Peyer's patch (tissue), 4 donors: ENCODE measurements around the gene ABLIM2.

ENCODE experiments used
- POLR2A ChIP-seq, 2 donors: fragments of 450-650 bp; IDR thresholded peaks; one replicate each; pipeline ENCODE4 v1.5.1; 2017; ENCODE audit warnings: antibody characterized with exemption in 2 of 2, mild to moderate bottlenecking in 2 of 2, moderate library complexity in 2 of 2
- TF ChIP-seq, protein P1 (sequence below), 6 experiments: fragments of 450-650 bp in 4 of 6; fragments of 200-600 bp in 2 of 6; sonication (generic) in 1 of 6; IDR thresholded peaks; one replicate each; pipeline ENCODE4 v1.5.1; 2017 to 2019; ENCODE audit warnings: antibody characterized with exemption in 6 of 6, mild to moderate bottlenecking in 3 of 6, moderate library complexity in 1 of 6

DNA sequence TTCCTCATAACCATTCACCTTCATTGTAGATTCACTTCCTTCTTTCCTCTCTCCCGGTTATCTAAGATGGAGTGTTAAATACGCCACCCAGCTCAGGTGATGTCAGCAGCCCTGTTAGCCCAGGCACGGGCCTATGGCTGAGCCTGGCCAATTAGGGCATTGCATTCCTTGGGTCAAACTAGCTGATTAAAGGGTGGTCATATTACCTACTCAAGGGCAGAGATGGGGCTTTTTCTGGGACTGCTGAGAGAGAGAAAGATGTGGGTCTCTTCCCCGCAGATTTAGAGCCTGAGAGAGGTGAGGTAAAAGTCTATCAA lies 179.0 kb downstream of the ABLIM2 start:
- TF ChIP-seq, protein P1, sequence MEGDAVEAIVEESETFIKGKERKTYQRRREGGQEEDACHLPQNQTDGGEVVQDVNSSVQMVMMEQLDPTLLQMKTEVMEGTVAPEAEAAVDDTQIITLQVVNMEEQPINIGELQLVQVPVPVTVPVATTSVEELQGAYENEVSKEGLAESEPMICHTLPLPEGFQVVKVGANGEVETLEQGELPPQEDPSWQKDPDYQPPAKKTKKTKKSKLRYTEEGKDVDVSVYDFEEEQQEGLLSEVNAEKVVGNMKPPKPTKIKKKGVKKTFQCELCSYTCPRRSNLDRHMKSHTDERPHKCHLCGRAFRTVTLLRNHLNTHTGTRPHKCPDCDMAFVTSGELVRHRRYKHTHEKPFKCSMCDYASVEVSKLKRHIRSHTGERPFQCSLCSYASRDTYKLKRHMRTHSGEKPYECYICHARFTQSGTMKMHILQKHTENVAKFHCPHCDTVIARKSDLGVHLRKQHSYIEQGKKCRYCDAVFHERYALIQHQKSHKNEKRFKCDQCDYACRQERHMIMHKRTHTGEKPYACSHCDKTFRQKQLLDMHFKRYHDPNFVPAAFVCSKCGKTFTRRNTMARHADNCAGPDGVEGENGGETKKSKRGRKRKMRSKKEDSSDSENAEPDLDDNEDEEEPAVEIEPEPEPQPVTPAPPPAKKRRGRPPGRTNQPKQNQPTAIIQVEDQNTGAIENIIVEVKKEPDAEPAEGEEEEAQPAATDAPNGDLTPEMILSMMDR (IDR thresholded peaks at IDR 0.05) = no peak
- no peak for TF ChIP-seq POLR2A (IDR thresholded peaks at IDR 0.05)
